ENCODE results near the gene STS. TPM values are rescaled to one million over a fixed set of nuclear protein-coding genes. Genes with fewer than 3 reads are reported as not detected.

The STS gene
- total and polyA plus RNA-seq, 2 of the 8 experiments (the other 6 are each of a cell fraction or from before 2014, with no cell fraction given) = 0.67 to 1.5 TPM

DNA sequence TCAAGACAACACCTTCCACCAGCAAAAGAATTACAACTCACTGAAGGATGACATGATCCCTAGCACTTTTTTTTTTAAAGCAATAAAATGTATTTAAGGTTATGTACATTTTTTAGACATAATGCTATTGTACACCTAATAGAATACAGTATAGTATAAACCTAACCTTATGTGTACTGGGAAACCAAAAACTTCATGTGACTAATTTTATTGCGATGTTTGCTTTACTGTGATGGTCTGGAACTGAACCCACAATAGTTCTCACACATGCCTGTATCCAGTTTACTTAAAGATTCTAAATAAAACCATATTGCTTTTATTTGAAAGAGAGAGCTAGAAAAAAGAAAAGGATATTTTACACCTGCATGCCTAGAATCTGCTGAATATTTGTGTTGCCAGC is 4.4 kb upstream of the STS start:
- Histone ChIP-seq H3K23ac (ENCODE audit: insufficient read length) (no peak overlapping the region), H4K8ac (ENCODE audit: extremely low read depth, insufficient read depth, low read length) (no peak overlapping the region), H3K18ac (ENCODE audit: extremely low read depth, low read length) (no peak overlapping the region), H3K79me2 (ENCODE audit: control insufficient read depth in 1 of 2, insufficient read depth in 2 of 2, low read length in 2 of 2) (peaks cover 0 to 3% of the 10 kb centered on the region in 2 experiments; a peak in 1 of 4 replicates), H3K4ac (replicated peaks; ENCODE audit: insufficient read length, low read depth, low read length) (no peak overlapping the region), H4K5ac (ENCODE audit: insufficient read length, low read depth, low read length) (no peak overlapping the region), H3K4me2 (ENCODE audit: insufficient read depth in 1 of 2, low read depth in 2 of 2, low read length in 2 of 2) (no peak overlapping the region), H2BK5ac (ENCODE audit: low read depth, low read length) (no peak overlapping the region), H2AFZ (ENCODE audit: low read length) (no peak overlapping the region), H3K9ac (replicated peaks in 1 of 4; ENCODE audit: extremely low read depth in 1 of 4, low read depth in 3 of 4, low read length in 3 of 4) (no peak overlapping the region), H4K91ac (replicated peaks; ENCODE audit: insufficient read length, low read length) (no peak overlapping the region), H3K9me3 (ENCODE audit: insufficient read depth in 2 of 2, low read depth in 1 of 2, low read length in 1 of 2) (no peaks in the 10 kb centered on the region), H3K79me1 (ENCODE audit: low read depth, low read length) (no peaks in the 10 kb centered on the region), H2AK5ac (ENCODE audit: low read depth, low read length) (no peak overlapping the region), H3K4me3 (ENCODE audit: extremely low read depth in 1 of 4, insufficient read depth in 2 of 4, low read depth in 3 of 4, low read length in 4 of 4) (no peak overlapping the region), H2BK15ac (ENCODE audit: low read length) (no peak overlapping the region), H3K4me1 (replicated peaks in 1 of 4; ENCODE audit: control insufficient read depth in 3 of 4, insufficient read depth in 4 of 4, low read length in 3 of 4) (peaks cover 0 to 4% (median 0%) of the 10 kb centered on the region in 4 experiments; a peak in 1 of 7 replicates), H3K27ac (ENCODE audit: low read depth, low read length) (no peak overlapping the region), H2BK12ac (ENCODE audit: low read depth, low read length) (no peak overlapping the region), H2BK20ac (ENCODE audit: low read length) (no peak overlapping the region), H2BK120ac (replicated peaks; ENCODE audit: low read depth, low read length) (no peak overlapping the region), H3K27me3 (replicated peaks in 1 of 4; ENCODE audit: control insufficient read depth in 3 of 4, extremely low read depth in 1 of 4, insufficient read depth in 3 of 4, low read length in 3 of 4) (no peaks in the 10 kb centered on the region), H3K23me2 (ENCODE audit: low read depth, low read length) (peaks cover 3% of the 10 kb centered on the region; the same call in 1 of the 2 replicates), H4K20me1 (replicated peaks in 1 of 2; ENCODE audit: control insufficient read depth in 1 of 2, insufficient read depth in 2 of 2, low read length in 2 of 2) (no peaks in the 10 kb centered on the region), H3K36me3 (ENCODE audit: control insufficient read depth in 2 of 4, insufficient read depth in 4 of 4, low read length in 3 of 4) (no peaks in the 10 kb centered on the region; a peak in 1 of 8 replicates), H3K14ac (ENCODE audit: insufficient read length) (no peak overlapping the region), H3K56ac (replicated peaks; ENCODE audit: insufficient read length, low read depth, low read length) (no peak overlapping the region)
- no peak for DNase-seq (ENCODE audit: low read depth in 1 of 2, low spot score in 2 of 2)
- ChIA-PET POLR2A (ENCODE audit: partially characterized antibody) (no interaction called here), CTCF (ENCODE audit: partially characterized antibody) (no interaction called here)
- FAIRE-seq = no peak
- WGBS, 2 experiments (ENCODE audit: extremely low coverage in 1 of 2, insufficient coverage in 1 of 2, insufficient read length in 1 of 2, insufficient replicate concordance in 2 of 2, low coverage in 1 of 2, low lambda C conversion rate in 2 of 2, missing lambda C conversion rate in 1 of 2) = 100% methylated on average over 1 of the region's 1 CpG; no CpG with 5 or more reads in 1 of the 2 experiments
- TF ChIP-seq EZH2 (IDR thresholded peaks at IDR 0.05; ENCODE audit: low read depth, low read length, severe bottlenecking) = no peak
- TF ChIP-seq, protein P1, sequence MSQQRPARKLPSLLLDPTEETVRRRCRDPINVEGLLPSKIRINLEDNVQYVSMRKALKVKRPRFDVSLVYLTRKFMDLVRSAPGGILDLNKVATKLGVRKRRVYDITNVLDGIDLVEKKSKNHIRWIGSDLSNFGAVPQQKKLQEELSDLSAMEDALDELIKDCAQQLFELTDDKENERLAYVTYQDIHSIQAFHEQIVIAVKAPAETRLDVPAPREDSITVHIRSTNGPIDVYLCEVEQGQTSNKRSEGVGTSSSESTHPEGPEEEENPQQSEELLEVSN (IDR thresholded peaks at IDR 0.05) = no peak
- TF ChIP-seq, protein P2, sequence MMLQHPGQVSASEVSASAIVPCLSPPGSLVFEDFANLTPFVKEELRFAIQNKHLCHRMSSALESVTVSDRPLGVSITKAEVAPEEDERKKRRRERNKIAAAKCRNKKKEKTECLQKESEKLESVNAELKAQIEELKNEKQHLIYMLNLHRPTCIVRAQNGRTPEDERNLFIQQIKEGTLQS (IDR thresholded peaks at IDR 0.05; ENCODE audit: insufficient read depth, low read depth, low read length) = no peak
- no peak for TF ChIP-seq CHD2 (IDR thresholded peaks at IDR 0.05; ENCODE audit: low read length)
- no peak for TF ChIP-seq SIRT6 (IDR thresholded peaks at IDR 0.05; ENCODE audit: low read length)
- no peak for TF ChIP-seq MAFK (IDR thresholded peaks at IDR 0.05; ENCODE audit: low read depth, low read length)
